ENCODE results near the gene NCAPD3. TPM values are rescaled to one million over a fixed set of nuclear protein-coding genes. Genes with fewer than 3 reads are reported as not detected.

NCAPD3 gene
- total RNA-seq, 2 donors from 2014 or later: 42.6 to 45.5 TPM

DNA sequence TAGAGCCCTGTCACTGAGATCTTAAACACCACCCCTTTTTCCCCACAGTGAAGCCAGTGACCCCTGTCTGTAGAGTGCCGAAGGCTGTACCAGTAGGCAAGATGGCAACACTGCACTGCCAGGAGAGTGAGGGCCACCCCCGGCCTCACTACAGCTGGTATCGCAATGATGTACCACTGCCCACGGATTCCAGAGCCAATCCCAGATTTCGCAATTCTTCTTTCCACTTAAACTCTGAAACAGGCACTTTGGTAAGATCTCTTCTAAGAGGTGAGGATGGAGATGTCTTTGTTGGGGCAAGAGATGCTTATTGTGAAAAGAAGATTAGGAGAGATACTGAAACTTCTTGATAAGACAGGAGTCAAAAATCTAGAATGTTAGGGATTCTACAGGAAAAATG lies 79.0 kb downstream of the NCAPD3 start:
- H3K27ac Mint-ChIP-seq: no peak overlapping the region
- Histone ChIP-seq H3K27me3 (ENCODE audit: control insufficient read depth, insufficient read depth, low read length, poor library complexity, severe bottlenecking) (no peaks in the 10 kb centered on the region), H3K36me3 (ENCODE audit: control insufficient read depth, insufficient read depth, low read length) (peaks cover 75% of the 10 kb centered on the region), H3K4me1 (ENCODE audit: control insufficient read depth, insufficient read depth, low read length) (no peaks in the 10 kb centered on the region), H3K27ac (ENCODE audit: low read depth, low read length) (no peak overlapping the region), H3K9me3 (ENCODE audit: control insufficient read depth, low read length) (peaks cover 27% of the 10 kb centered on the region), H3K9ac (ENCODE audit: extremely low read depth, low read length, poor library complexity, severe bottlenecking) (no peak overlapping the region), H3K4me3 (ENCODE audit: low read length) (no peak overlapping the region)
- H3K4me1 Mint-ChIP-seq: no peaks in the 10 kb centered on the region
- no peaks in the 10 kb centered on the region for H3K27me3 Mint-ChIP-seq (ENCODE audit: insufficient read depth)
- H3K9me3 Mint-ChIP-seq: peaks cover 22% of the 10 kb centered on the region
- WGBS, 2 experiments (ENCODE audit: insufficient coverage in 1 of 2, insufficient read length in 1 of 2): 98 to 100% methylated on average over 5 of the region's 5 CpGs
- no peak overlapping the region for H3K4me3 Mint-ChIP-seq
- TF ChIP-seq, protein P1, sequence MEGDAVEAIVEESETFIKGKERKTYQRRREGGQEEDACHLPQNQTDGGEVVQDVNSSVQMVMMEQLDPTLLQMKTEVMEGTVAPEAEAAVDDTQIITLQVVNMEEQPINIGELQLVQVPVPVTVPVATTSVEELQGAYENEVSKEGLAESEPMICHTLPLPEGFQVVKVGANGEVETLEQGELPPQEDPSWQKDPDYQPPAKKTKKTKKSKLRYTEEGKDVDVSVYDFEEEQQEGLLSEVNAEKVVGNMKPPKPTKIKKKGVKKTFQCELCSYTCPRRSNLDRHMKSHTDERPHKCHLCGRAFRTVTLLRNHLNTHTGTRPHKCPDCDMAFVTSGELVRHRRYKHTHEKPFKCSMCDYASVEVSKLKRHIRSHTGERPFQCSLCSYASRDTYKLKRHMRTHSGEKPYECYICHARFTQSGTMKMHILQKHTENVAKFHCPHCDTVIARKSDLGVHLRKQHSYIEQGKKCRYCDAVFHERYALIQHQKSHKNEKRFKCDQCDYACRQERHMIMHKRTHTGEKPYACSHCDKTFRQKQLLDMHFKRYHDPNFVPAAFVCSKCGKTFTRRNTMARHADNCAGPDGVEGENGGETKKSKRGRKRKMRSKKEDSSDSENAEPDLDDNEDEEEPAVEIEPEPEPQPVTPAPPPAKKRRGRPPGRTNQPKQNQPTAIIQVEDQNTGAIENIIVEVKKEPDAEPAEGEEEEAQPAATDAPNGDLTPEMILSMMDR (conservative IDR thresholded peaks at IDR 0.05): no peak
- DNase-seq: no peak
- H3K36me3 Mint-ChIP-seq (ENCODE audit: low read depth): peaks cover 89% of the 10 kb centered on the region

- Histone ChIP-seq H3K9ac (ENCODE audit: extremely low read depth, low read length, poor library complexity, severe bottlenecking) (no peak overlapping the region), H3K36me3 (ENCODE audit: control insufficient read depth, insufficient read depth, low read length) (peaks cover 65% of the 10 kb centered on the region), H3K4me1 (ENCODE audit: control insufficient read depth, insufficient read depth, low read length) (no peaks in the 10 kb centered on the region), H3K27ac (ENCODE audit: low read depth, low read length) (no peak overlapping the region), H3K27me3 (ENCODE audit: control insufficient read depth, insufficient read depth, low read length, poor library complexity, severe bottlenecking) (no peaks in the 10 kb centered on the region), H3K9me3 (ENCODE audit: control insufficient read depth, low read length) (peaks cover 27% of the 10 kb centered on the region), H3K4me3 (ENCODE audit: low read length) (no peak overlapping the region)
- 93% methylated on average over 3 of the region's 3 CpGs; no CpG with 5 or more reads in 1 of the 2 experiments for WGBS, 2 experiments (ENCODE audit: insufficient coverage in 1 of 2, insufficient read length in 1 of 2)
- Mint-ChIP-seq H3K27me3 (ENCODE audit: insufficient read depth) (no peaks in the 10 kb centered on the region), H3K4me3 (no peak overlapping the region), H3K4me1 (peaks cover 3% of the 10 kb centered on the region), H3K27ac (no peak overlapping the region), H3K36me3 (ENCODE audit: low read depth) (peaks cover 81% of the 10 kb centered on the region), H3K9me3 (peaks cover 22% of the 10 kb centered on the region)
- DNase-seq: no peak
- TF ChIP-seq, protein P1 (conservative IDR thresholded peaks at IDR 0.05): no peak
Measured at GRCh38 chr11:134143801-134144200, 80.0 kb downstream of the NCAPD3 start.

GRCh38 chr11:134142536-134142935 lies 81.2 kb downstream of the NCAPD3 start:
- H3K4me1 Mint-ChIP-seq: peaks cover 3% of the 10 kb centered on the region
- H3K27me3 Mint-ChIP-seq (ENCODE audit: insufficient read depth): no peaks in the 10 kb centered on the region

More at GRCh38 chr11:134142536-134142935, 81.2 kb downstream of the NCAPD3 start:
- Histone ChIP-seq H3K9ac (ENCODE audit: extremely low read depth, low read length, poor library complexity, severe bottlenecking) (no peak overlapping the region), H3K4me1 (ENCODE audit: control insufficient read depth, insufficient read depth, low read length) (no peaks in the 10 kb centered on the region), H3K4me3 (ENCODE audit: low read length) (no peak overlapping the region), H3K9me3 (ENCODE audit: control insufficient read depth, low read length) (peaks cover 27% of the 10 kb centered on the region), H3K27ac (ENCODE audit: low read depth, low read length) (no peak overlapping the region), H3K27me3 (ENCODE audit: control insufficient read depth, insufficient read depth, low read length, poor library complexity, severe bottlenecking) (no peaks in the 10 kb centered on the region), H3K36me3 (ENCODE audit: control insufficient read depth, insufficient read depth, low read length) (peaks cover 62% of the 10 kb centered on the region)
- TF ChIP-seq, protein P1 (conservative IDR thresholded peaks at IDR 0.05): no peak
- no peak for DNase-seq
- WGBS, 2 experiments (ENCODE audit: insufficient coverage in 1 of 2, insufficient read length in 1 of 2): 94 to 96% methylated on average over 6 of the region's 6 CpGs
- Mint-ChIP-seq H3K27ac (no peak overlapping the region), H3K36me3 (ENCODE audit: low read depth) (peaks cover 69% of the 10 kb centered on the region), H3K9me3 (peaks cover 22% of the 10 kb centered on the region), H3K4me3 (no peak overlapping the region)
